HepG2 (cell line): ENCODE data around the gene YLPM1. TPM values are rescaled to one million over a fixed set of nuclear protein-coding genes. Genes with fewer than 3 reads are reported as not detected.

Experiments used
- ATAC-seq: fragments of 200-7000 bp; cut with Tn5 transposase; 3 replicates; pipeline ENCODE4 v1.9.1; 2020; ENCODE audit warnings: mild to moderate bottlenecking, moderate library complexity
- BruUV-seq: library from RNA; stranded (reverse); fragments of 400-500 nt; replicated peaks from 2 replicates; lab custom pipeline; 2021; lab: Mats Ljungman, UMichigan
- CTCF ChIA-PET: fragments of 300-600 bp; formaldehyde crosslinking; extraction: SDS; loops from one replicate; lab custom pipeline; 2021; ENCODE audit warnings: low total read pairs, inconsistent platforms, low intra/inter-chr PET ratio; lab: Yijun Ruan, JAX
- POLR2A ChIA-PET: fragments of 350-600 bp; sonication (Branson Sonifier 250); formaldehyde crosslinking; loops from one replicate; lab custom pipeline; 2020; ENCODE audit warnings: antibody characterized with exemption, inconsistent platforms; lab: Yijun Ruan, JAX
- DNase-seq: peaks from one replicate; pipeline ENCODE4 v3.0.0-alpha.2; 2015; ENCODE audit warnings: low spot score
- FAIRE-seq: peaks from 3 replicates; lab custom pipeline; 2011; peaks lifted over from hg19 to GRCh38; lab: Jason Lieb, UNC
- H2AFZ ChIP-seq: one replicate; pipeline ENCODE4 v1.6.1; 2011; ENCODE audit warnings: low read length, inconsistent platforms
- H3K27ac ChIP-seq: fragments of 300-600 bp; 3 replicates; pipeline ENCODE4 v1.8.0; 2011; ENCODE audit warnings: mixed run types, mild to moderate bottlenecking, mixed read lengths, low read length, inconsistent platforms; ENCODE audit not compliant: insufficient read depth; ENCODE audit errors: extremely low read length
- H3K27me3 ChIP-seq, 2 experiments: fragments of 200-600 bp in 1 of 2; 2 replicates in 1 of 2; 3 replicates in 1 of 2; pipeline versions ENCODE4 v1.6.0 to v1.8.0; 2011; ENCODE audit warnings: low read length in 2 of 2, mild to moderate bottlenecking in 2 of 2, moderate library complexity in 2 of 2, inconsistent platforms in 1 of 2; ENCODE audit not compliant: insufficient read depth in 2 of 2, control insufficient read depth in 1 of 2
- H3K36me3 ChIP-seq, 2 experiments: fragments of 200-600 bp in 1 of 2; replicated peaks in 1 of 2; 2 replicates in 1 of 2; 3 replicates in 1 of 2; pipeline versions ENCODE4 v1.5.1 to v1.8.0; 2011; ENCODE audit warnings: low read length in 2 of 2, inconsistent platforms in 1 of 2; ENCODE audit not compliant: insufficient read depth in 2 of 2, control insufficient read depth in 1 of 2
- H3K4me1 ChIP-seq: 2 replicates; pipeline ENCODE4 v1.5.1; 2012; ENCODE audit warnings: low read length, inconsistent platforms; ENCODE audit not compliant: insufficient read depth
- H3K4me2 ChIP-seq: 2 replicates; pipeline ENCODE4 v1.6.0; 2011; ENCODE audit warnings: low read depth, low read length, inconsistent platforms
- H3K4me3 ChIP-seq, 3 experiments: fragments of 200-600 bp in 1 of 3; sonication (generic), shearing (Covaris generic) in 1 of 3; replicated peaks in 1 of 3; 2 replicates each; pipeline ENCODE4 v1.5.1; 2011 to 2016; ENCODE audit warnings: low read length in 3 of 3, inconsistent platforms in 2 of 3, low read depth in 2 of 3, mild to moderate bottlenecking in 2 of 3, control low read depth in 1 of 3, mixed read lengths in 1 of 3; ENCODE audit not compliant: insufficient read depth in 1 of 3
- H3K79me2 ChIP-seq: one replicate; pipeline ENCODE4 v1.6.1; 2011; ENCODE audit warnings: low read length, inconsistent platforms; ENCODE audit not compliant: insufficient read depth
- H3K9ac ChIP-seq: 2 replicates; pipeline ENCODE4 v1.6.0; 2011; ENCODE audit warnings: mild to moderate bottlenecking, low read depth, low read length, inconsistent platforms; ENCODE audit not compliant: insufficient read depth
- H3K9me3 ChIP-seq: 2 replicates; pipeline ENCODE4 v1.5.1; 2012; ENCODE audit warnings: mild to moderate bottlenecking, low read length
- H4K20me1 ChIP-seq: 2 replicates; pipeline ENCODE4 v1.6.0; 2011; ENCODE audit warnings: inconsistent platforms, mild to moderate bottlenecking, low read length, moderate library complexity; ENCODE audit not compliant: insufficient read depth
- ARNT ChIP-seq: fragments of 450-650 bp; IDR thresholded peaks from 2 replicates; pipeline ENCODE4 v1.6.1; 2017
- ATF7 ChIP-seq, 2 experiments: fragments of 450-650 bp in 1 of 2; sonication (generic) in 1 of 2; formaldehyde crosslinking in 1 of 2; IDR thresholded peaks; 2 replicates each; pipeline versions ENCODE4 v1.4.0 to v1.6.1; 2016 to 2020; ENCODE audit warnings: antibody characterized with exemption in 1 of 2, mild to moderate bottlenecking in 1 of 2, missing genetic modification reagents in 1 of 2
- CHD4 ChIP-seq: fragments of 200-600 bp; sonication (generic); IDR thresholded peaks from 2 replicates; pipeline ENCODE4 v1.7.0; 2017; ENCODE audit warnings: mild to moderate bottlenecking, low read length, borderline replicate concordance
- CREB1 ChIP-seq, 2 experiments: fragments of 450-650 bp in 1 of 2; IDR thresholded peaks; 2 replicates each; pipeline ENCODE4 v1.6.1; 2016 to 2017; ENCODE audit warnings: control low read depth in 1 of 2, mild to moderate bottlenecking in 1 of 2, missing compliant biosample characterization in 1 of 2, missing genetic modification characterization in 1 of 2
- MATR3 ChIP-seq: sonication (generic); formaldehyde crosslinking; IDR thresholded peaks from 2 replicates; pipeline ENCODE4 v1.4.0; 2020; ENCODE audit warnings: missing genetic modification reagents
- TAF15 ChIP-seq: fragments of 200-400 bp; formaldehyde crosslinking; IDR thresholded peaks from one replicate; pipeline ENCODE4 v1.6.1; 2018; ENCODE audit warnings: mild to moderate bottlenecking, low read depth, low read length; ENCODE audit not compliant: poor library complexity, severe bottlenecking
- WGBS: methylation state at CpG from one replicate; pipeline ENCODE4 v1.1.6; 2017; ENCODE audit warnings: low lambda C conversion rate; 5-methylcytosine and 5-hydroxymethylcytosine counted together
- in situ Hi-C: cut with HindIII; loops from 2 replicates; pipeline ENCODE4 v1.10.0; 2017; ENCODE audit warnings: low pct_unique_long_range_greater_than_20kb; ENCODE audit not compliant: extremely low pct_ligation_motif_present
- intact Hi-C: fragments of 100-400 bp; cut with micrococcal nuclease; formaldehyde crosslinking; loops from one replicate; pipeline ENCODE4 v1.10.0; 2022; ENCODE audit not compliant: unreplicated experiment
- polyA plus RNA-seq, 8 experiments: library from polyadenylated mRNA; depleted of rRNA in 3 of 8; stranded (reverse) in 7 of 8; unstranded in 1 of 8; fragments of >200 nt; fragmentation: Illumina TruSeq in 4 of 8; extraction: Trizol in 4 of 8; gene quantifications; 2 replicates each; pipeline versions ENCODE4 v1.2.1 to v1.2.3, GENCODE V29; 2011 to 2016; ENCODE audit warnings: low read depth in 4 of 8, missing spikeins in 1 of 8, mixed read lengths in 1 of 8; ENCODE audit not compliant: insufficient read depth in 1 of 8
- total RNA-seq, 5 experiments: library from RNA; depleted of rRNA; stranded (reverse); fragments of >200 nt; fragmentation: Illumina TruSeq; extraction: Trizol; gene quantifications; 2 replicates each; pipeline ENCODE4 v1.2.3, GENCODE V29; 2016; ENCODE audit warnings: low read depth in 1 of 5
- TF ChIP-seq, protein P1 (sequence below): sonication (generic); formaldehyde crosslinking; IDR thresholded peaks from 2 replicates; pipeline ENCODE4 v1.5.0; 2020; ENCODE audit warnings: mild to moderate bottlenecking, missing genetic modification reagents
- TF ChIP-seq, protein P2 (sequence below): sonication (generic); formaldehyde crosslinking; IDR thresholded peaks from 2 replicates; pipeline ENCODE4 v1.4.0; 2020; ENCODE audit warnings: missing genetic modification reagents
- TF ChIP-seq, protein P3 (sequence below): sonication (generic); formaldehyde crosslinking; IDR thresholded peaks from 2 replicates; pipeline ENCODE4 v1.8.0; 2022; ENCODE audit warnings: mild to moderate bottlenecking, missing genetic modification reagents

Gene YLPM1
- total and polyA plus RNA-seq, 2 of the 13 experiments (the other 11 are each of a cell fraction or from before 2014, with no cell fraction given): 6.7 to 21.9 TPM

DNA sequence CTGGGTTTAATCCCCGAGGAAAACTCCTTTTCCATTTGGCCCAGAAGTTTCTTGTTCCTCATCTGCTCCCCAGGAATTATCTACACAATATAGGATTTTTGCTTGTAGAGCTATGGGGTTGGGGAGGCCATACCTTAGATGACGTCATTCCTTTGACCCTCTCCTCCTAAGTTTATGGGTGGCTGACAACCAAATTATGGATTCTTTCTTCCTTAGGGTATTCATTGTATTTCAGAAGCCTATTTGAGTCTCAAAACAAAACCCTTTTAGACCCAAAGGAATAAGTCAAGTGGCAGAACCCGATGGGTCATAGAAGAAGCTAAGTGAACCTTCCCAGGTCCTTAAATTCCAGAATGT, 98.6 kb downstream of the YLPM1 start:
- H3K4me1 ChIP-seq: peaks cover 8% of the 10 kb centered on the region
- H3K36me3 ChIP-seq: no peaks in the 10 kb centered on the region
- POLR2A ChIA-PET: interaction anchor here (1.5 to 2.7 kb wide), 3 partner anchors 17 to 44 kb away, joined by 3 to 12 read pairs (median 7); no protein-coding TSS in a partner anchor
- no peak overlapping the region for H3K4me2 ChIP-seq
- FAIRE-seq: no peak
- TF ChIP-seq CREB1 (IDR thresholded peaks at IDR 0.05) (peak; percentile 90), CREB1 (CRISPR knock-in tag; IDR thresholded peaks at IDR 0.05) (no peak), ATF7 (IDR thresholded peaks at IDR 0.05) (peak; percentile 99), ATF7 (CRISPR knock-in tag; IDR thresholded peaks at IDR 0.05) (no peak), CHD4 (no peak)
- TF ChIP-seq, all 625 proteins: peak for 2
- WGBS: 2% methylated on average over 3 of the region's 3 CpGs
- no peaks in the 10 kb centered on the region for H4K20me1 ChIP-seq
- H3K27ac ChIP-seq: no peak overlapping the region
- in situ Hi-C loops (loop anchor here (5.0 kb wide), 1 partner anchor 46 kb away; no protein-coding TSS in a partner anchor), intact Hi-C loops (loop anchor here (1.0 kb wide), 1 partner anchor 44 kb away; no protein-coding TSS in a partner anchor)
- no peak overlapping the region for H3K9ac ChIP-seq
- no peak for ATAC-seq
- H3K79me2 ChIP-seq: no peaks in the 10 kb centered on the region
- peaks cover 2 to 4% of the 10 kb centered on the region in 2 experiments; a peak in 1 of 5 replicates for H3K27me3 ChIP-seq
- no peak overlapping the region for H2AFZ ChIP-seq
- CTCF ChIA-PET: interaction anchor here (2.5 kb wide), 1 partner anchor 44 kb away, joined by 47 read pairs; no protein-coding TSS in a partner anchor
- no peaks in the 10 kb centered on the region for H3K9me3 ChIP-seq
- DNase-seq: no peak
- no peak overlapping the region for H3K4me3 ChIP-seq
- no TSS peak for BruUV-seq

DNA sequence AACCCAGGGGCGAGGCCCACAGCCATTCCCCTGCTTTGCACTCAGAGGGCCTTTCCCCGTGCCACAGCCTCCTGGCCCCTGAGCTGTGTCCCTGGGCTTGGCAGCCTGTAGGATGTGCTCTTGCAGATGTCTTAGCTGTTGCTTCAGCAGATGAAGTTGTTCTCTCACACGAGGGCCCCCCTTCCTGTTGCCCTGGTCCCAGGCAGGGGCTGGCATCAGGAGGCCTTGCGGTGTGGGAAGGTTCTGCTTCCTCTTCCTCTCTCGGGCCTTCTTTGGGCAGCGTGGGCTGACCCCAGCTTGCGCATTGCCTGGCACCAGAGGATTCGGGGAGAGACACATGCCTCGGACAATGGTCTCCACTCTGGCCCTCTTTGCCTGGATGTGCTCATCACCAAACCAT, 100.2 kb downstream of the YLPM1 start:
- H3K27me3 ChIP-seq: peaks cover 2 to 4% of the 10 kb centered on the region in 2 experiments; a peak in 1 of 5 replicates
- no peaks in the 10 kb centered on the region for H3K36me3 ChIP-seq
- no peaks in the 10 kb centered on the region for H3K79me2 ChIP-seq
- H4K20me1 ChIP-seq: no peaks in the 10 kb centered on the region
- in situ Hi-C loops (loop anchor here (5.0 kb wide), 1 partner anchor 44 kb away; no protein-coding TSS in a partner anchor), intact Hi-C loops (no loop called here)
- no peaks in the 10 kb centered on the region for H3K9me3 ChIP-seq
- 76% methylated on average over 6 of the region's 9 CpGs for WGBS
- H3K4me3 ChIP-seq: no peak overlapping the region
- H3K4me2 ChIP-seq: no peak overlapping the region; the same call in 1 of the 2 replicates
- peak; percentile 18 for ATAC-seq
- no peak overlapping the region for H3K9ac ChIP-seq
- ChIA-PET CTCF (interaction anchor here (1.4 kb wide), 1 partner anchor 43 kb away, joined by 3 read pairs; no protein-coding TSS in a partner anchor), POLR2A (interaction anchor here (0.9 to 2.7 kb wide), 5 partner anchors 16 to 45 kb away, joined by 3 to 12 read pairs (median 4); no protein-coding TSS in a partner anchor)
- no peak overlapping the region for H3K27ac ChIP-seq
- no peak for DNase-seq
- BruUV-seq: no TSS peak
- no peak for FAIRE-seq
- H2AFZ ChIP-seq: no peak overlapping the region
- H3K4me1 ChIP-seq: peaks cover 20% of the 10 kb centered on the region
- TF ChIP-seq MATR3 (no peak), TAF15 (no peak), ARNT (no peak)
- TF ChIP-seq, protein P1, sequence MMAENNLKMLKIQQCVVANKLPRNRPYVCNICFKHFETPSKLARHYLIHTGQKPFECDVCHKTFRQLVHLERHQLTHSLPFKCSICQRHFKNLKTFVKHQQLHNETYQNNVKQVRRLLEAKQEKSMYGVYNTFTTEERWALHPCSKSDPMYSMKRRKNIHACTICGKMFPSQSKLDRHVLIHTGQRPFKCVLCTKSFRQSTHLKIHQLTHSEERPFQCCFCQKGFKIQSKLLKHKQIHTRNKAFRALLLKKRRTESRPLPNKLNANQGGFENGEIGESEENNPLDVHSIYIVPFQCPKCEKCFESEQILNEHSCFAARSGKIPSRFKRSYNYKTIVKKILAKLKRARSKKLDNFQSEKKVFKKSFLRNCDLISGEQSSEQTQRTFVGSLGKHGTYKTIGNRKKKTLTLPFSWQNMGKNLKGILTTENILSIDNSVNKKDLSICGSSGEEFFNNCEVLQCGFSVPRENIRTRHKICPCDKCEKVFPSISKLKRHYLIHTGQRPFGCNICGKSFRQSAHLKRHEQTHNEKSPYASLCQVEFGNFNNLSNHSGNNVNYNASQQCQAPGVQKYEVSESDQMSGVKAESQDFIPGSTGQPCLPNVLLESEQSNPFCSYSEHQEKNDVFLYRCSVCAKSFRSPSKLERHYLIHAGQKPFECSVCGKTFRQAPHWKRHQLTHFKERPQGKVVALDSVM: no peak
- TF ChIP-seq, protein P2, sequence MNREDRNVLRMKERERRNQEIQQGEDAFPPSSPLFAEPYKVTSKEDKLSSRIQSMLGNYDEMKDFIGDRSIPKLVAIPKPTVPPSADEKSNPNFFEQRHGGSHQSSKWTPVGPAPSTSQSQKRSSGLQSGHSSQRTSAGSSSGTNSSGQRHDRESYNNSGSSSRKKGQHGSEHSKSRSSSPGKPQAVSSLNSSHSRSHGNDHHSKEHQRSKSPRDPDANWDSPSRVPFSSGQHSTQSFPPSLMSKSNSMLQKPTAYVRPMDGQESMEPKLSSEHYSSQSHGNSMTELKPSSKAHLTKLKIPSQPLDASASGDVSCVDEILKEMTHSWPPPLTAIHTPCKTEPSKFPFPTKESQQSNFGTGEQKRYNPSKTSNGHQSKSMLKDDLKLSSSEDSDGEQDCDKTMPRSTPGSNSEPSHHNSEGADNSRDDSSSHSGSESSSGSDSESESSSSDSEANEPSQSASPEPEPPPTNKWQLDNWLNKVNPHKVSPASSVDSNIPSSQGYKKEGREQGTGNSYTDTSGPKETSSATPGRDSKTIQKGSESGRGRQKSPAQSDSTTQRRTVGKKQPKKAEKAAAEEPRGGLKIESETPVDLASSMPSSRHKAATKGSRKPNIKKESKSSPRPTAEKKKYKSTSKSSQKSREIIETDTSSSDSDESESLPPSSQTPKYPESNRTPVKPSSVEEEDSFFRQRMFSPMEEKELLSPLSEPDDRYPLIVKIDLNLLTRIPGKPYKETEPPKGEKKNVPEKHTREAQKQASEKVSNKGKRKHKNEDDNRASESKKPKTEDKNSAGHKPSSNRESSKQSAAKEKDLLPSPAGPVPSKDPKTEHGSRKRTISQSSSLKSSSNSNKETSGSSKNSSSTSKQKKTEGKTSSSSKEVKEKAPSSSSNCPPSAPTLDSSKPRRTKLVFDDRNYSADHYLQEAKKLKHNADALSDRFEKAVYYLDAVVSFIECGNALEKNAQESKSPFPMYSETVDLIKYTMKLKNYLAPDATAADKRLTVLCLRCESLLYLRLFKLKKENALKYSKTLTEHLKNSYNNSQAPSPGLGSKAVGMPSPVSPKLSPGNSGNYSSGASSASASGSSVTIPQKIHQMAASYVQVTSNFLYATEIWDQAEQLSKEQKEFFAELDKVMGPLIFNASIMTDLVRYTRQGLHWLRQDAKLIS (CRISPR knock-in tag): no peak
- TF ChIP-seq, protein P3, sequence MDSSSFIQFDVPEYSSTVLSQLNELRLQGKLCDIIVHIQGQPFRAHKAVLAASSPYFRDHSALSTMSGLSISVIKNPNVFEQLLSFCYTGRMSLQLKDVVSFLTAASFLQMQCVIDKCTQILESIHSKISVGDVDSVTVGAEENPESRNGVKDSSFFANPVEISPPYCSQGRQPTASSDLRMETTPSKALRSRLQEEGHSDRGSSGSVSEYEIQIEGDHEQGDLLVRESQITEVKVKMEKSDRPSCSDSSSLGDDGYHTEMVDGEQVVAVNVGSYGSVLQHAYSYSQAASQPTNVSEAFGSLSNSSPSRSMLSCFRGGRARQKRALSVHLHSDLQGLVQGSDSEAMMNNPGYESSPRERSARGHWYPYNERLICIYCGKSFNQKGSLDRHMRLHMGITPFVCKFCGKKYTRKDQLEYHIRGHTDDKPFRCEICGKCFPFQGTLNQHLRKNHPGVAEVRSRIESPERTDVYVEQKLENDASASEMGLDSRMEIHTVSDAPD (CRISPR knock-in tag): no peak
